ENCODE measurements around the gene PIP5K1A.

GRCh38 chr1:151159373-151159772, 39.0 kb upstream of the PIP5K1A start:
- TF ChIP-seq CTCF (IDR thresholded peaks at IDR 0.05; ENCODE audit: control extremely low read depth in 1 of 3, insufficient read depth in 1 of 3, low read depth in 1 of 3, low read length in 3 of 3) (no peak), EZH2 (IDR thresholded peaks at IDR 0.05; ENCODE audit: low read depth, low read length, severe bottlenecking) (no peak)

All from H1 (cell line).